Neuronal stem cell (in vitro differentiated cells): ENCODE data around the gene KLLN.
"Not testable (repeated sequence)": the region's sequence is repeated elsewhere in the genome, so short reads cannot be mapped to it uniquely, and the experiment has no call there.

Experiments
- DNase-seq: peaks from one replicate; pipeline ENCODE4 v3.0.0-alpha.2; 2013; ENCODE audit warnings: low spot score
- H2AFZ ChIP-seq: one replicate; pipeline ENCODE4 v1.6.1; 2013; ENCODE audit warnings: mild to moderate bottlenecking, low read length, inconsistent platforms
- H2AK5ac ChIP-seq: 2 replicates; pipeline ENCODE4 v1.6.1; 2013; ENCODE audit warnings: low read depth, mild to moderate bottlenecking, inconsistent platforms, low read length, moderate library complexity, mixed read lengths
- H2BK120ac ChIP-seq: 2 replicates; pipeline ENCODE4 v1.6.1; 2013; ENCODE audit warnings: low read depth, mild to moderate bottlenecking, inconsistent platforms, low read length, moderate library complexity, mixed read lengths
- H2BK12ac ChIP-seq: one replicate; pipeline ENCODE4 v1.6.1; 2013; ENCODE audit warnings: low read length, inconsistent platforms
- H2BK15ac ChIP-seq: 2 replicates; pipeline ENCODE4 v1.6.1; 2013; ENCODE audit warnings: mild to moderate bottlenecking, low read length, inconsistent platforms, mixed read lengths
- H2BK5ac ChIP-seq: one replicate; pipeline ENCODE4 v1.6.1; 2013; ENCODE audit warnings: inconsistent platforms, mild to moderate bottlenecking, low read length, moderate library complexity
- H3K14ac ChIP-seq: one replicate; pipeline ENCODE4 v1.6.1; 2013; ENCODE audit warnings: low read length, inconsistent platforms
- H3K18ac ChIP-seq: 2 replicates; pipeline ENCODE4 v1.6.1; 2013; ENCODE audit warnings: low read length, inconsistent platforms
- H3K23ac ChIP-seq: 2 replicates; pipeline ENCODE4 v1.6.1; 2013; ENCODE audit warnings: low read depth, mild to moderate bottlenecking, mixed read lengths, low read length, inconsistent platforms; ENCODE audit not compliant: poor library complexity
- H3K27ac ChIP-seq: replicated peaks from 3 replicates; pipeline ENCODE4 v1.5.1; 2013; ENCODE audit warnings: low read length, inconsistent platforms
- H3K27me3 ChIP-seq, 3 experiments: 2 replicates each; pipeline ENCODE4 v1.6.1; 2013; ENCODE audit warnings: low read length in 3 of 3, mild to moderate bottlenecking in 2 of 3, inconsistent platforms in 1 of 3, low read depth in 1 of 3, mixed read lengths in 1 of 3, moderate library complexity in 1 of 3; ENCODE audit not compliant: control insufficient read depth in 3 of 3, insufficient read depth in 3 of 3
- H3K36me3 ChIP-seq, 2 donors: replicated peaks in 1 of 2; 2 replicates each; pipeline ENCODE4 v1.6.1; 2013; ENCODE audit warnings: low read length in 2 of 2; ENCODE audit not compliant: control insufficient read depth in 2 of 2, insufficient read depth in 2 of 2
- H3K4ac ChIP-seq: 2 replicates; pipeline ENCODE4 v1.6.1; 2013; ENCODE audit warnings: inconsistent platforms, mild to moderate bottlenecking, low read length, moderate library complexity
- H3K4me1 ChIP-seq, 2 donors: 1 replicate in 1 of 2; 2 replicates in 1 of 2; pipeline ENCODE4 v1.6.1; 2013; ENCODE audit warnings: low read length in 2 of 2, low read depth in 1 of 2; ENCODE audit not compliant: control insufficient read depth in 2 of 2, insufficient read depth in 1 of 2
- H3K4me2 ChIP-seq: one replicate; pipeline ENCODE4 v1.6.1; 2013; ENCODE audit warnings: mild to moderate bottlenecking, low read length, inconsistent platforms; ENCODE audit not compliant: insufficient read depth, poor library complexity, severe bottlenecking
- H3K4me3 ChIP-seq, 2 donors: 2 replicates each; pipeline ENCODE4 v1.5.1; 2013; ENCODE audit warnings: low read length in 2 of 2, mild to moderate bottlenecking in 2 of 2, inconsistent platforms in 1 of 2, moderate library complexity in 1 of 2
- H3K79me1 ChIP-seq: one replicate; pipeline ENCODE4 v1.6.1; 2013; ENCODE audit warnings: low read depth, mild to moderate bottlenecking, inconsistent platforms, low read length, moderate library complexity
- H3K9ac ChIP-seq: one replicate; pipeline ENCODE4 v1.6.1; 2013; ENCODE audit warnings: mild to moderate bottlenecking, low read depth, low read length, inconsistent platforms; ENCODE audit not compliant: poor library complexity
- H3K9me3 ChIP-seq, 2 donors: replicated peaks in 1 of 2; 2 replicates each; pipeline versions ENCODE3 to v1.6.1; 2013; ENCODE audit warnings: low read length in 2 of 2, mild to moderate bottlenecking in 2 of 2, inconsistent platforms in 1 of 2, low read depth in 1 of 2, mixed read lengths in 1 of 2, moderate library complexity in 1 of 2; ENCODE audit not compliant: control insufficient read depth in 2 of 2, insufficient read depth in 1 of 2
- H4K8ac ChIP-seq: one replicate; pipeline ENCODE4 v1.6.1; 2013; ENCODE audit warnings: low read depth, mild to moderate bottlenecking, inconsistent platforms, low read length, moderate library complexity
- H4K91ac ChIP-seq: one replicate; pipeline ENCODE4 v1.6.1; 2013; ENCODE audit warnings: low read length, low read depth, mild to moderate bottlenecking, inconsistent platforms; ENCODE audit not compliant: poor library complexity
- WGBS, 2 donors: extraction: QIAGEN DNeasy Blood & Tissue Kit; methylation state at CpG; one replicate each; pipeline ENCODE4 v1.1.7; 2013; ENCODE audit warnings: missing lambda C conversion rate in 2 of 2, mixed read lengths in 1 of 2; ENCODE audit not compliant: insufficient read length in 2 of 2, insufficient replicate concordance in 1 of 2; ENCODE audit errors: extremely low coverage in 2 of 2; 5-methylcytosine and 5-hydroxymethylcytosine counted together

The KLLN gene

GRCh38 chr10:87836098-87836497, 27.2 kb downstream of the KLLN start:
- Histone ChIP-seq H3K4me2 (no peak overlapping the region), H3K79me1 (no peaks in the 10 kb centered on the region), H3K18ac (no peak overlapping the region), H3K14ac (no peak overlapping the region), H2BK5ac (no peak overlapping the region), H3K23ac (no peak overlapping the region), H3K4ac (no peak overlapping the region), H3K27ac (no peak overlapping the region), H2BK120ac (no peak overlapping the region), H2BK12ac (no peak overlapping the region), H2BK15ac (no peak overlapping the region), H3K4me3 (no peak overlapping the region), H3K36me3 (peaks cover 0 to 2% of the 10 kb centered on the region in 2 donors), H4K91ac (no peak overlapping the region), H4K8ac (no peak overlapping the region), H3K9ac (no peak overlapping the region), H2AK5ac (no peak overlapping the region), H3K27me3 (no peaks in the 10 kb centered on the region), H2AFZ (no peak overlapping the region), H3K9me3 (peaks cover 0 to 2% of the 10 kb centered on the region in 2 donors), H3K4me1 (no peaks in the 10 kb centered on the region)
- no peak for DNase-seq
- WGBS, 2 donors: no CpG with 5 or more reads among the region's 4 CpGs

DNA sequence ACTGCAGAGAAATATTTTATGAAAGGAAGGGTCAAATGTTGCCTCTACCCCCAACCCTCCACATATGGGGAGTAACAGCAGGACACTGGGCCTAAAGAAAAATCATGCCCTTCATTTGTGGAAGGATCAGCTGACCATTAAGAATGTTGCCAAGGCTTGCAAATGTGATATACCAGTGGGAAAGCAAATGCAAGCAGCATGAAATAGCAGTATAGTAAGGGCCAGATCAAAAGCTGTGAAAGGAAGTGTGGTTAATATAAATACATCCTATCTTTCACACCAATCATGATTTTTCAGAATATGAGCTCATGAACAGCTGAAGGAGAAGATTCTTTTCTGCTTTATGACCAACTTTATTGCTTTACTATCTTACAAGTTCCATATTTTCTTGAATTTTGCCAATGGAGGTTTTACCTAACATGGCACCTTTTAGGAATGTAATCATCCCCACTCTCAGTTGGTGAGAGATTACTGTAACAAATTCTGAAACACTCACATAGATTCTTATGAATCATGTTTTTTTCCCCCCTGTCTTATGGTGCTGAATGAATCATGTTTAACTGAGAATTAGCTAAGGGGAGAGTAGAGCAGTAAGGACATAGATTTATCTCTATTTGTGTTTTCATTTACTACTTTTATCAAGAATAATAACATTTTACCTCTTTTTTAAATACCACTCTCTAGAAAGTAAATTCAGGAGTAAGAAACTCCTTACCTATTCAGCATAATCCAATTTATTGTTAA, 33.2 kb downstream of the KLLN start:
- H2BK5ac ChIP-seq: no peak overlapping the region
- H3K79me1 ChIP-seq: no peaks in the 10 kb centered on the region
- no peak overlapping the region for H4K91ac ChIP-seq
- no peak overlapping the region for H4K8ac ChIP-seq
- no peak overlapping the region for H3K18ac ChIP-seq
- H3K14ac ChIP-seq: no peak overlapping the region
- no peak overlapping the region for H2BK12ac ChIP-seq
- no peaks in the 10 kb centered on the region for H3K27me3 ChIP-seq
- no peak overlapping the region for H2BK15ac ChIP-seq
- H3K27ac ChIP-seq: no peak overlapping the region
- H2BK120ac ChIP-seq: no peak overlapping the region
- H3K4me1 ChIP-seq: no peaks in the 10 kb centered on the region
- no peak for DNase-seq
- no peak overlapping the region for H3K4me2 ChIP-seq
- peaks cover 0 to 2% of the 10 kb centered on the region in 2 donors for H3K36me3 ChIP-seq
- peaks cover 0 to 2% of the 10 kb centered on the region in 2 donors for H3K9me3 ChIP-seq
- H2AK5ac ChIP-seq: no peak overlapping the region
- no peak overlapping the region for H3K9ac ChIP-seq
- H2AFZ ChIP-seq: no peak overlapping the region
- no peak overlapping the region for H3K23ac ChIP-seq
- H3K4ac ChIP-seq: no peak overlapping the region
- no peak overlapping the region for H3K4me3 ChIP-seq

DNA sequence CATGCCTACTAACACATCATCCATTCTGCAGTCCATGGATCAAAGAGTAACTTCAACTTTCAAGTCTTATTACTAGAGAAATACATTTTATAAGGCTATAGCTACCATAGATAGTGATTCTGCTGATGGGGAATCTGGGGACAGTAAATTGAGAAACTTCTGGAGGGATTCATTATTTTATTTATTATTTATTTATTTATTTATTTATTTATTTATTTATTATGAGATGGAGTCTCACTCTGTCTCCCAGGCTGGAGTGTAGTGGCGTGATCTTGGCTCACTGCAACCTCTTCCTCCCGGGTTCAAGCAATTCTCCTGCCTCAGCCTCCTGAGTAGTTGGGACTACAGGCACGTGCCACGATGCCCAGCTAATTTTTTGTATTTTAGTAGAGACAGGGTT, 34.3 kb downstream of the KLLN start:
- H3K27ac ChIP-seq, DNase-seq, H2BK12ac ChIP-seq, H4K8ac ChIP-seq, H3K27me3 ChIP-seq, H3K4me1 ChIP-seq, H3K4me2 ChIP-seq, H2BK5ac ChIP-seq, H2AFZ ChIP-seq, H2BK15ac ChIP-seq, H2BK120ac ChIP-seq, H3K4ac ChIP-seq, H2AK5ac ChIP-seq, H3K14ac ChIP-seq, H3K4me3 ChIP-seq, H3K23ac ChIP-seq, H4K91ac ChIP-seq, H3K9me3 ChIP-seq, H3K79me1 ChIP-seq, H3K18ac ChIP-seq, H3K36me3 ChIP-seq, H3K9ac ChIP-seq: not testable (repeated sequence)
- no CpG with 5 or more reads among the region's 4 CpGs for WGBS, 2 donors

- H3K4me2 ChIP-seq: no peak overlapping the region
- H3K23ac ChIP-seq: no peak overlapping the region
- no CpG with 5 or more reads among the region's 2 CpGs for WGBS, 2 donors
- no peaks in the 10 kb centered on the region for H3K79me1 ChIP-seq
- H3K9ac ChIP-seq: no peak overlapping the region
- peaks cover 0 to under 1% of the 10 kb centered on the region in 2 donors for H3K36me3 ChIP-seq
- H3K18ac ChIP-seq: no peak overlapping the region
- H3K4me1 ChIP-seq: no peaks in the 10 kb centered on the region
- no peak overlapping the region for H3K27ac ChIP-seq
- H2BK120ac ChIP-seq: no peak overlapping the region
- no peak overlapping the region for H3K14ac ChIP-seq
- no peak overlapping the region for H2BK5ac ChIP-seq
- no peak overlapping the region for H2BK15ac ChIP-seq
- no peak overlapping the region for H4K91ac ChIP-seq
- H3K9me3 ChIP-seq: no peaks in the 10 kb centered on the region
- H2AK5ac ChIP-seq: no peak overlapping the region
- H3K27me3 ChIP-seq: no peaks in the 10 kb centered on the region
- H2BK12ac ChIP-seq: no peak overlapping the region
- H2AFZ ChIP-seq: no peak overlapping the region
- H3K4ac ChIP-seq: no peak overlapping the region
- DNase-seq: no peak
- no peak overlapping the region for H3K4me3 ChIP-seq
- H4K8ac ChIP-seq: no peak overlapping the region
These were observed 35.7 kb downstream of the KLLN start for GRCh38 chr10:87827681-87828080.
